HepG2 (cell line): ENCODE measurements around the gene UBE2G2. TPM values are rescaled to one million over a fixed set of nuclear protein-coding genes. Genes with fewer than 3 reads are reported as not detected.

Experiments
- ATAC-seq: fragments of 200-7000 bp; cut with Tn5 transposase; 3 replicates; pipeline ENCODE4 v1.9.1; 2020; ENCODE audit warnings: mild to moderate bottlenecking, moderate library complexity
- BruUV-seq: library from RNA; stranded (reverse); fragments of 400-500 nt; replicated peaks from 2 replicates; lab custom pipeline; 2021; lab: Mats Ljungman, UMichigan
- CTCF ChIA-PET: fragments of 300-600 bp; formaldehyde crosslinking; extraction: SDS; loops from one replicate; lab custom pipeline; 2021; ENCODE audit warnings: low total read pairs, inconsistent platforms, low intra/inter-chr PET ratio; lab: Yijun Ruan, JAX
- POLR2A ChIA-PET: fragments of 350-600 bp; sonication (Branson Sonifier 250); formaldehyde crosslinking; loops from one replicate; lab custom pipeline; 2020; ENCODE audit warnings: antibody characterized with exemption, inconsistent platforms; lab: Yijun Ruan, JAX
- DNase-seq: peaks from one replicate; pipeline ENCODE4 v3.0.0-alpha.2; 2015; ENCODE audit warnings: low spot score
- FAIRE-seq: peaks from 3 replicates; lab custom pipeline; 2011; peaks lifted over from hg19 to GRCh38; lab: Jason Lieb, UNC
- H2AFZ ChIP-seq: one replicate; pipeline ENCODE4 v1.6.1; 2011; ENCODE audit warnings: low read length, inconsistent platforms
- H3K27ac ChIP-seq: fragments of 300-600 bp; 3 replicates; pipeline ENCODE4 v1.8.0; 2011; ENCODE audit warnings: mixed run types, mild to moderate bottlenecking, mixed read lengths, low read length, inconsistent platforms; ENCODE audit not compliant: insufficient read depth; ENCODE audit errors: extremely low read length
- H3K27me3 ChIP-seq, 2 experiments: fragments of 200-600 bp in 1 of 2; 2 replicates in 1 of 2; 3 replicates in 1 of 2; pipeline versions ENCODE4 v1.6.0 to v1.8.0; 2011; ENCODE audit warnings: low read length in 2 of 2, mild to moderate bottlenecking in 2 of 2, moderate library complexity in 2 of 2, inconsistent platforms in 1 of 2; ENCODE audit not compliant: insufficient read depth in 2 of 2, control insufficient read depth in 1 of 2
- H3K36me3 ChIP-seq, 2 experiments: fragments of 200-600 bp in 1 of 2; replicated peaks in 1 of 2; 2 replicates in 1 of 2; 3 replicates in 1 of 2; pipeline versions ENCODE4 v1.5.1 to v1.8.0; 2011; ENCODE audit warnings: low read length in 2 of 2, inconsistent platforms in 1 of 2; ENCODE audit not compliant: insufficient read depth in 2 of 2, control insufficient read depth in 1 of 2
- H3K4me1 ChIP-seq: 2 replicates; pipeline ENCODE4 v1.5.1; 2012; ENCODE audit warnings: low read length, inconsistent platforms; ENCODE audit not compliant: insufficient read depth
- H3K4me2 ChIP-seq: 2 replicates; pipeline ENCODE4 v1.6.0; 2011; ENCODE audit warnings: low read depth, low read length, inconsistent platforms
- H3K4me3 ChIP-seq, 3 experiments: fragments of 200-600 bp in 1 of 3; sonication (generic), shearing (Covaris generic) in 1 of 3; replicated peaks in 1 of 3; 2 replicates each; pipeline ENCODE4 v1.5.1; 2011 to 2016; ENCODE audit warnings: low read length in 3 of 3, inconsistent platforms in 2 of 3, low read depth in 2 of 3, mild to moderate bottlenecking in 2 of 3, control low read depth in 1 of 3, mixed read lengths in 1 of 3; ENCODE audit not compliant: insufficient read depth in 1 of 3
- H3K79me2 ChIP-seq: one replicate; pipeline ENCODE4 v1.6.1; 2011; ENCODE audit warnings: low read length, inconsistent platforms; ENCODE audit not compliant: insufficient read depth
- H3K9ac ChIP-seq: 2 replicates; pipeline ENCODE4 v1.6.0; 2011; ENCODE audit warnings: mild to moderate bottlenecking, low read depth, low read length, inconsistent platforms; ENCODE audit not compliant: insufficient read depth
- H3K9me3 ChIP-seq: 2 replicates; pipeline ENCODE4 v1.5.1; 2012; ENCODE audit warnings: mild to moderate bottlenecking, low read length
- H4K20me1 ChIP-seq: 2 replicates; pipeline ENCODE4 v1.6.0; 2011; ENCODE audit warnings: inconsistent platforms, mild to moderate bottlenecking, low read length, moderate library complexity; ENCODE audit not compliant: insufficient read depth
- DNMT1 ChIP-seq: sonication (generic); formaldehyde crosslinking; IDR thresholded peaks from 2 replicates; pipeline ENCODE4 v1.5.1; 2020; ENCODE audit warnings: mild to moderate bottlenecking, missing genetic modification reagents
- GFI1 ChIP-seq: sonication (generic); formaldehyde crosslinking; IDR thresholded peaks from 2 replicates; pipeline ENCODE4 v1.5.0; 2020; ENCODE audit warnings: missing genetic modification reagents, mild to moderate bottlenecking, borderline replicate concordance
- HMG20B ChIP-seq: conservative IDR thresholded peaks from 2 replicates; pipeline ENCODE4 v1.6.1; 2016; ENCODE audit warnings: missing genetic modification reagents, missing compliant biosample characterization
- IKZF4 ChIP-seq: sonication (generic); formaldehyde crosslinking; IDR thresholded peaks from 2 replicates; pipeline ENCODE4 v1.5.1; 2020; ENCODE audit warnings: borderline replicate concordance, mild to moderate bottlenecking, low read depth, missing genetic modification reagents; ENCODE audit errors: not compliant biosample characterization
- KAT8 ChIP-seq: IDR thresholded peaks from 2 replicates; pipeline ENCODE4 v1.6.1; 2016; ENCODE audit warnings: missing genetic modification reagents, missing compliant biosample characterization
- MYPOP ChIP-seq: sonication (generic); formaldehyde crosslinking; IDR thresholded peaks from 2 replicates; pipeline ENCODE4 v1.8.1; 2023; ENCODE audit warnings: mild to moderate bottlenecking, moderate library complexity, missing genetic modification reagents
- NFKB2 ChIP-seq: sonication (generic); formaldehyde crosslinking; IDR thresholded peaks from 2 replicates; pipeline ENCODE4 v1.4.0; 2020; ENCODE audit warnings: missing genetic modification reagents, borderline replicate concordance
- NR1H2 ChIP-seq: sonication (generic); formaldehyde crosslinking; IDR thresholded peaks from 2 replicates; pipeline ENCODE4 v1.8.1; 2022; ENCODE audit warnings: low read depth, missing genetic modification reagents, borderline replicate concordance
- PLRG1 ChIP-seq: fragments of 450-650 bp; conservative IDR thresholded peaks from 2 replicates; pipeline ENCODE4 v1.6.1; 2016
- SMYD3 ChIP-seq: sonication (generic); formaldehyde crosslinking; IDR thresholded peaks from 2 replicates; pipeline ENCODE4 v1.8.1; 2023; ENCODE audit warnings: mild to moderate bottlenecking, missing genetic modification reagents
- SNAI1 ChIP-seq: sonication (generic); formaldehyde crosslinking; IDR thresholded peaks from 2 replicates; pipeline ENCODE4 v1.5.0; 2020; ENCODE audit warnings: mild to moderate bottlenecking, missing genetic modification reagents, borderline replicate concordance
- SP140L ChIP-seq: sonication (generic); formaldehyde crosslinking; IDR thresholded peaks from 2 replicates; pipeline ENCODE4 v1.4.0; 2020; ENCODE audit warnings: missing genetic modification reagents, borderline replicate concordance
- ZBTB3 ChIP-seq: sonication (generic); formaldehyde crosslinking; IDR thresholded peaks from 2 replicates; pipeline ENCODE4 v1.4.0; 2020; ENCODE audit warnings: low read depth, mild to moderate bottlenecking, moderate library complexity, missing genetic modification reagents, borderline replicate concordance
- ZNF572 ChIP-seq: sonication (generic); formaldehyde crosslinking; IDR thresholded peaks from 2 replicates; pipeline ENCODE4 v1.5.1; 2020; ENCODE audit warnings: mild to moderate bottlenecking, missing genetic modification reagents
- ZNF768 ChIP-seq: sonication (generic); formaldehyde crosslinking; IDR thresholded peaks from 2 replicates; pipeline ENCODE4 v1.4.0; 2020; ENCODE audit warnings: missing genetic modification reagents
- WGBS: methylation state at CpG from one replicate; pipeline ENCODE4 v1.1.6; 2017; ENCODE audit warnings: low lambda C conversion rate; 5-methylcytosine and 5-hydroxymethylcytosine counted together
- in situ Hi-C: cut with HindIII; loops from 2 replicates; pipeline ENCODE4 v1.10.0; 2017; ENCODE audit warnings: low pct_unique_long_range_greater_than_20kb; ENCODE audit not compliant: extremely low pct_ligation_motif_present
- intact Hi-C: fragments of 100-400 bp; cut with micrococcal nuclease; formaldehyde crosslinking; loops from one replicate; pipeline ENCODE4 v1.10.0; 2022; ENCODE audit not compliant: unreplicated experiment
- polyA plus RNA-seq, 8 experiments: library from polyadenylated mRNA; depleted of rRNA in 3 of 8; stranded (reverse) in 7 of 8; unstranded in 1 of 8; fragments of >200 nt; fragmentation: Illumina TruSeq in 4 of 8; extraction: Trizol in 4 of 8; gene quantifications; 2 replicates each; pipeline versions ENCODE4 v1.2.1 to v1.2.3, GENCODE V29; 2011 to 2016; ENCODE audit warnings: low read depth in 4 of 8, missing spikeins in 1 of 8, mixed read lengths in 1 of 8; ENCODE audit not compliant: insufficient read depth in 1 of 8
- total RNA-seq, 5 experiments: library from RNA; depleted of rRNA; stranded (reverse); fragments of >200 nt; fragmentation: Illumina TruSeq; extraction: Trizol; gene quantifications; 2 replicates each; pipeline ENCODE4 v1.2.3, GENCODE V29; 2016; ENCODE audit warnings: low read depth in 1 of 5
- TF ChIP-seq, protein P1 (sequence below): sonication (generic); formaldehyde crosslinking; IDR thresholded peaks from 2 replicates; pipeline ENCODE4 v1.4.0; 2020; ENCODE audit warnings: missing genetic modification reagents; ENCODE audit errors: not compliant biosample characterization
- TF ChIP-seq, protein P2 (sequence below): sonication (generic); formaldehyde crosslinking; IDR thresholded peaks from 2 replicates; pipeline ENCODE4 v1.5.0; 2020; ENCODE audit warnings: mild to moderate bottlenecking, missing genetic modification reagents, borderline replicate concordance

The UBE2G2 gene
- total and polyA plus RNA-seq, 2 of the 13 experiments (the other 11 are each of a cell fraction or from before 2014, with no cell fraction given) = 55.4 to 92.0 TPM

- 62% methylated on average over 46 of the region's 61 CpGs for WGBS
- no peak; the same call in 2 of the 3 replicates for ATAC-seq
- no peak overlapping the region for H3K9ac ChIP-seq
- in situ Hi-C loops (no loop called here), intact Hi-C loops (no loop called here)
- BruUV-seq = no TSS peak
- H3K4me2 ChIP-seq = no peak overlapping the region
- no peak overlapping the region for H3K27ac ChIP-seq
- no peaks in the 10 kb centered on the region for H3K4me1 ChIP-seq
- ChIA-PET CTCF (no interaction called here), POLR2A (no interaction called here)
- peaks cover 0 to 17% of the 10 kb centered on the region in 2 experiments; a peak in 1 of 5 replicates for H3K27me3 ChIP-seq
- H4K20me1 ChIP-seq = no peaks in the 10 kb centered on the region
- no peaks in the 10 kb centered on the region for H3K79me2 ChIP-seq
- no peak for FAIRE-seq
- H3K4me3 ChIP-seq = no peak overlapping the region
- H3K9me3 ChIP-seq = no peaks in the 10 kb centered on the region
- no peak overlapping the region for H2AFZ ChIP-seq
- no peak for DNase-seq
- no peaks in the 10 kb centered on the region for H3K36me3 ChIP-seq
- TF ChIP-seq, protein P1, sequence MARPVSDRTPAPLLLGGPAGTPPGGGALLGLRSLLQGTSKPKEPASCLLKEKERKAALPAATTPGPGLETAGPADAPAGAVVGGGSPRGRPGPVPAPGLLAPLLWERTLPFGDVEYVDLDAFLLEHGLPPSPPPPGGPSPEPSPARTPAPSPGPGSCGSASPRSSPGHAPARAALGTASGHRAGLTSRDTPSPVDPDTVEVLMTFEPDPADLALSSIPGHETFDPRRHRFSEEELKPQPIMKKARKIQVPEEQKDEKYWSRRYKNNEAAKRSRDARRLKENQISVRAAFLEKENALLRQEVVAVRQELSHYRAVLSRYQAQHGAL (CRISPR knock-in tag) = no peak
- TF ChIP-seq IKZF4 (CRISPR knock-in tag) (no peak), ZNF572 (CRISPR knock-in tag) (no peak), KAT8 (CRISPR knock-in tag) (no peak), PLRG1 (no peak), SP140L (CRISPR knock-in tag) (no peak), MYPOP (CRISPR knock-in tag) (no peak), ZNF768 (no peak), HMG20B (CRISPR knock-in tag) (no peak), GFI1 (CRISPR knock-in tag) (no peak), SNAI1 (CRISPR knock-in tag) (no peak), NFKB2 (no peak), NR1H2 (CRISPR knock-in tag) (no peak), SMYD3 (CRISPR knock-in tag) (no peak), ZBTB3 (CRISPR knock-in tag) (no peak), DNMT1 (no peak)
- TF ChIP-seq, protein P2, sequence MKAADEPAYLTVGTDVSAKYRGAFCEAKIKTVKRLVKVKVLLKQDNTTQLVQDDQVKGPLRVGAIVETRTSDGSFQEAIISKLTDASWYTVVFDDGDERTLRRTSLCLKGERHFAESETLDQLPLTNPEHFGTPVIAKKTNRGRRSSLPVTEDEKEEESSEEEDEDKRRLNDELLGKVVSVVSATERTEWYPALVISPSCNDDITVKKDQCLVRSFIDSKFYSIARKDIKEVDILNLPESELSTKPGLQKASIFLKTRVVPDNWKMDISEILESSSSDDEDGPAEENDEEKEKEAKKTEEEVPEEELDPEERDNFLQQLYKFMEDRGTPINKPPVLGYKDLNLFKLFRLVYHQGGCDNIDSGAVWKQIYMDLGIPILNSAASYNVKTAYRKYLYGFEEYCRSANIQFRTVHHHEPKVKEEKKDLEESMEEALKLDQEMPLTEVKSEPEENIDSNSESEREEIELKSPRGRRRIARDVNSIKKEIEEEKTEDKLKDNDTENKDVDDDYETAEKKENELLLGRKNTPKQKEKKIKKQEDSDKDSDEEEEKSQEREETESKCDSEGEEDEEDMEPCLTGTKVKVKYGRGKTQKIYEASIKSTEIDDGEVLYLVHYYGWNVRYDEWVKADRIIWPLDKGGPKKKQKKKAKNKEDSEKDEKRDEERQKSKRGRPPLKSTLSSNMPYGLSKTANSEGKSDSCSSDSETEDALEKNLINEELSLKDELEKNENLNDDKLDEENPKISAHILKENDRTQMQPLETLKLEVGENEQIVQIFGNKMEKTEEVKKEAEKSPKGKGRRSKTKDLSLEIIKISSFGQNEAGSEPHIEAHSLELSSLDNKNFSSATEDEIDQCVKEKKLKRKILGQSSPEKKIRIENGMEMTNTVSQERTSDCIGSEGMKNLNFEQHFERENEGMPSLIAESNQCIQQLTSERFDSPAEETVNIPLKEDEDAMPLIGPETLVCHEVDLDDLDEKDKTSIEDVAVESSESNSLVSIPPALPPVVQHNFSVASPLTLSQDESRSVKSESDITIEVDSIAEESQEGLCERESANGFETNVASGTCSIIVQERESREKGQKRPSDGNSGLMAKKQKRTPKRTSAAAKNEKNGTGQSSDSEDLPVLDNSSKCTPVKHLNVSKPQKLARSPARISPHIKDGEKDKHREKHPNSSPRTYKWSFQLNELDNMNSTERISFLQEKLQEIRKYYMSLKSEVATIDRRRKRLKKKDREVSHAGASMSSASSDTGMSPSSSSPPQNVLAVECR = no peak
Measured at GRCh38 chr21:44723177-44724131, 78.2 kb downstream of the UBE2G2 start.
